GM12891 (cell line): Measurements from ENCODE around the gene CLBA1.
"Not testable (repeated sequence)": the region's sequence is repeated elsewhere in the genome, so short reads cannot be mapped to it uniquely, and the experiment has no call there.

Experiments used
- DNase-seq: peaks from one replicate; pipeline ENCODE4 v3.0.0; 2011; ENCODE audit warnings: low spot score; ENCODE audit not compliant: insufficient read length
- FAIRE-seq: peaks from 2 replicates; lab custom pipeline; 2011; peaks lifted over from hg19 to GRCh38; lab: Jason Lieb, UNC
- PAX5 ChIP-seq: IDR thresholded peaks from 2 replicates; pipeline ENCODE4 v1.6.1; 2011; ENCODE audit warnings: low read length, moderate library complexity, mild to moderate bottlenecking; ENCODE audit not compliant: insufficient read depth, severe bottlenecking
- POLR2A ChIP-seq: IDR thresholded peaks from 2 replicates; pipeline ENCODE4 v1.6.1; 2011; ENCODE audit warnings: low read depth, low read length, control low read depth
- POLR2AphosphoS5 ChIP-seq: IDR thresholded peaks from 2 replicates; pipeline ENCODE4 v1.6.1; 2011; ENCODE audit warnings: low read depth, low read length, control low read depth
- POU2F2 ChIP-seq: IDR thresholded peaks from 2 replicates; pipeline ENCODE4 v1.6.1; 2011; ENCODE audit warnings: low read depth, mild to moderate bottlenecking, control low read depth, low read length, moderate library complexity
- SPI1 ChIP-seq: IDR thresholded peaks from 2 replicates; pipeline ENCODE4 v1.6.1; 2011; ENCODE audit warnings: low read depth, low read length, control low read depth
- TAF1 ChIP-seq: IDR thresholded peaks from 2 replicates; pipeline ENCODE4 v1.6.1; 2011; ENCODE audit warnings: low read depth, low read length, control low read depth

CLBA1 gene

DNA sequence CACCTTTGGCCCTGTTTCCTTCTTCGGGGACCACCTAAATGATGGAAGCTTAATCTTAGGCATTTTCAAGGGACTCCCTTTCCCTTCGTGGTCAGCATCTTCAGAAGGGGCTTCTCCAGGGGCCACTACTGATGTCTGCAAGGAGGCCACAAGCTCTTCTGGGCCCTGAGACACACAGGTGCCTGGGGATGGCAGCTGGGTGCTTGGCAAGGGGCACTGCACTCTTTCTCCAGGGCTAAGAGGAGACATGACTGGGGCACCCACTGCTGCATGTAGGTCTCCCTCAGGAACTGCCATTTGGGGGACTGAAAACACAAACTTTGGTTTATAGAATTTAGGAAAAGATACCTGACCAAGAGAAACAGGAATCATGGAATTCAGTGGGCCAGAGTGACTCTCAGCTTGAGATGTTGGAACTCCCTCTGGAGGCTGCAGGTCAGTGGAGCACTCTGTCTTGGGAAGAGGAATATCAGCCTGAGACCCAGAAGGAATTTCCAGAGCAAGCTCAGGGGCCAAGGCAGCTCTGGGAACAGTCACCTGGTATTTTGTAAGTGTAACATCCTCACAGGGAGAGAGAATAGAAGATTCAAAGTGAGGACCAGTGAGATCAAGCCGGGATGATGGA lies 45.0 kb upstream of the CLBA1 start:
- FAIRE-seq (no peak), DNase-seq (no peak)
- TF ChIP-seq TAF1 = no peak
- no peak for TF ChIP-seq POLR2AphosphoS5
- no peak for TF ChIP-seq SPI1
- TF ChIP-seq PAX5 = no peak
- TF ChIP-seq POLR2A = no peak
- TF ChIP-seq POU2F2 = no peak

DNA sequence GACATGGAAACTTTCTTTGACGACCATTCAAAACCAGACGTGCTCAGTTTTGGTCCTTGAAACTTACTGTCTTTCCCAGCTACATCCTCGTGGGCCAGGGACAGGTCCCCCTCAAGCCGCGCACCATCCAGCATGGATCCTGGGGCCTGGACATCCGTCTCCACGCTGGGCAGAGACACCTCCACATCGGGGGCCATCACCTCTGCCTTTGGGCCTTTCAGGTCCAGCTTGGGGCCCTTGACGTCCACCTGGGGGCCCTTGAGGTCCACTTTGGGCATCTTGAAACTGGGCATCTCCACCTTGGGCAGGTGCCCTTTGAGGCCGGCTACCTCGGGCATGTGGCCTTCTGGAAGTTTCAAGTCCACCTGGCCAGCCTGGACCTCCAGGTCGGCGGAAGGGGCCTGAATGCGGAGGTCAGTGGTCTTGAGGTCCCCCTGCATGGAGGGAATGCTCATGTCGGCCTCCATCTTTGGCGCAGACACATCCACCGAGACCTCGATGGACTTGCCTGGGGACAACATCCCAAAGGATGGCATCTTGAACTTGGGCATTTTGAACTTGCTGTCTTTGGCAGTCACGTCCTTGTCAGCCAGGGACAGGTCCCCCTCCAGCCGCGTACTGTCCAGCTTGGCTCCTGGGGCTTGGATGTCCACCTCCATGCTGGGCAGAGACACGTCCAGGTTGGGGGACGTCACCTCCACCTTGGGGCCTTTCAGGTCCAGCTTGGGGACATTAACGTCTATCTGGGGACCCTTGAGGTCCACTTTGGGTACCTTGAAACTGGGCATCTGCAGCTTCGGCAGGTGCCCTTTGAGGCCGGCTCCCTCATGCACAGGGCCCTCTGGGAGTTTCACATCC lies 43.9 kb upstream of the CLBA1 start:
- FAIRE-seq (no peak), DNase-seq (no peak)
- no peak for TF ChIP-seq POLR2AphosphoS5
- no peak for TF ChIP-seq POLR2A
- TF ChIP-seq SPI1 = no peak
- TF ChIP-seq TAF1 = no peak
- no peak for TF ChIP-seq POU2F2
- TF ChIP-seq PAX5 = no peak

- FAIRE-seq (no peak), DNase-seq (no peak)
- TF ChIP-seq PAX5 (no peak), SPI1 (no peak), POLR2AphosphoS5 (no peak), POU2F2 (no peak), POLR2A (no peak), TAF1 (no peak)
Measured at GRCh38 chr14:104942586-104942985, 43.0 kb upstream of the CLBA1 start.

DNA sequence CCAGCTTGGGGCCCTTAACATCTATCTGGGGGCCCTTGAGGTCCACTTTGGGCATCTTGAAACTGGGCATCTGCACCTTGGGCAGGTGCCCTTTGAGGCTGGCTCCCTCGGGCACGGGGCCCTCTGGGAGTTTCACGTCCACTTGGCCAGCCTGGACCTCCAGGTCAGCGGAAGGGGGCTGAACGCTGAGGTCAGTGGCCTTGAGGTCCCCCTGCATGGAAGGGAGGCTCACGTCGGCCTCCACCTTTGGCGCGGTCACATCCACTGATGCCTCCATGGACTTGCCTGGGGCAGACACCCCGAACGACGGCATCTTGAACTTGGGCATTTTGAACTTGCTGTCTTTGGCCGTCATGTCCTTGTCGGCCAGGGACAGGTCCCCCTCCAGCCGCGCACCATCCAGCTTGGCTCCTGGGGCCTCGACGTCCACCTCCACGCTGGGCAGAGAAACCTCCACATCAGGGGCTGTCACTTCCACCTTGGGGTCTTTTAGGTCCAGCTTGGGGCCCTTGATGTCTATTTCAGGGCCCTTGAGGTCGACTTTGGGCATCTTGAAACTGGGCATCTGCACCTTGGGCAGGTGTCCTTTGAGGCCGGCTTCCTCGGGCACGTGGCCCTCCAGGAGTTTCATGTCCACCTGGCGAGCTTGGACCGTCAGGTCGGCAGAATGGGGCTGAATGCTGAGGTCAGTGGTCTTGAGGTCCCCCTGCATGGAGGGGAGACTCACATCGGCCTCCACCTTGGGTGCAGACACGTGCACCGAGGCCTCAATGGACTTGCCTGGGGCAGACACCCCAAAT lies 42.2 kb upstream of the CLBA1 start:
- FAIRE-seq, DNase-seq: not testable (repeated sequence)

- DNase-seq, FAIRE-seq: not testable (repeated sequence)
Measured at GRCh38 chr14:104944016-104944308, 41.6 kb upstream of the CLBA1 start.

GRCh38 chr14:104944436-104945205 lies 41.0 kb upstream of the CLBA1 start:
- not testable (repeated sequence) for FAIRE-seq, DNase-seq

GRCh38 chr14:104945266-104945665 lies 40.3 kb upstream of the CLBA1 start:
- DNase-seq, FAIRE-seq: not testable (repeated sequence)

DNA sequence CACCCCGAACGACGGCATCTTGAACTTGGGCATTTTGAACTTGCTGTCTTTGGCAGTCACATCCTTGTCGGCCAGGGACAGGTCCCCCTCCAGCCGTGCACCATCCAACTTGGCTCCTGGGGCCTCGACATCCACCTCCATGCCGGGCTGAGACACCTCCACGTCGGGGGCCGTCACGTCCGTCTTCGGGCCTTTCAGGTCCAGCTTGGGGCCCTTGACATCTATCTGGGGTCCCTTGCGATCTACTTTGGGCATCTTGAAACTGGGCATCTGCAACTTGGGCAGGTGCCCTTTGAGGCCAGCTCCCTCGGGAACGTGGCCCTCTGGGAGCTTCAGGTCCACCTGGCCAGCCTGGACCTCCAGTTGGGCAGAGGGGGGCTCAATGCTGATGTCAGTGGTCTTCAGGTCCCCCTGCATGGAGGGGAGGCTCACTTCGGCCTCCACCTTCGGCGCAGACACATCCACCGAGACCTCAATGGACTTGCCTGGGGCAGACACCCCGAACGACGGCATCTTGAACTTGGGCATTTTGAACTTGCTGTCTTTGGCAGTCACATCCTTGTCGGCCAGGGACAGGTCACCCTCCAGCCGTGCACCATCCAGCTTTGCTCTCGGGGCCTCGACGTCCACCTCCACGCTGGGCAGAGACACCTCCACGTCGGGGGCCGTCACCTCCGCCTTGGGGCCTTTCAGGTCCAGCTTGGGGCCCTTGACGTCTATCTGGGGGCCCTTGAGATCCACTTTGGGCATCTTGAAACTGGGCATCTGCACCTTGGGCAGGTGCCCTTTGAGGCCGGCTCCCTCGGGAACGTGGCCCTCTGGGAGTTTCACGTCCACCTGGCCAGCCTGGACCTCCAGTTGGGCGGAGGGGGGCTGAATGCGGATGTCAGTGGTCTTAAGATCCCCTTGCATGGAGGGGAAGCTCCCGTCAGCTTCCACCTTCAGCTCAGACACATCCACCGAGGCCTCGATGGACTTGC lies 39.3 kb upstream of the CLBA1 start:
- not testable (repeated sequence) for FAIRE-seq, DNase-seq

DNA sequence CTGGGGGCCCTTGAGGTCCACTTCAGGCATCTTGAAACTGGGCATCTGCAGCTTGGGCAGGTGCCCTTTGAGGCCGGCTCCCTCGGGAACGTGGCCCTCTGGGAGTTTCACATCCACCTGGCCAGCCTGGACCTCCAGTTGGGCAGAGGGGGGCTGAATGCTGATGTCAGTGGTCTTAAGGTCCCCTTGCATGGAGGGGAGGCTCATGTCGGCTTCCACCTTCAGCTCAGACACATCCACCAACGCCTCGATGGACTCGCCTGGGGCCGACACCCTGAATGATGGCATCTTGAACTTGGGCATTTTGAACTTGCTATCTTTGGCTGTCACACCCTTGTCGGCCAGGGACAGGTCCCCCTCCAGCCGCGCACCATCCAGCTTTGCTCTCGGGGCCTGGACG lies 38.4 kb upstream of the CLBA1 start:
- not testable (repeated sequence) for FAIRE-seq, DNase-seq

- not testable (repeated sequence) for DNase-seq, FAIRE-seq
Measured at GRCh38 chr14:104947881-104948735, 37.5 kb upstream of the CLBA1 start.
